ENCODE results near the gene FBLN5.

Gene FBLN5

DNA sequence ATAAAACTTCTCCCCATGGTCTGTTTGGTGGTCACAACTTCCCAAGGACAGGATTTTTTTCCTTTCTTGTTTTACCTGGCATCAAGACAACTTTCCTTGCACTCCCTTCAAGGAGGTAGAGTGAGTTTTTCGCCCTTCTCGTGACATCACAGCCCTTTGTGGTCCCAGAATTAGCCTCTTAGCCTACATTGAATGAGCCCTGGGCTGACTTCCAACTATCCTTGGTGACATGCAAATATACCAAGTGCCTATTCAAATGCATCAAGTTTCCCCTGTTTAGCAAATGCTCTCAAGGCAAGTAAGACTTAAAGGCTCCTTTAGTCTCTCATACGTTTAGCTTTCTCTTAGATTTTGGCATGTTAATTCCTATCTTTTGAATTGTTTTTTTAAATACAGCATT is 116.7 kb downstream of the FBLN5 start:
- ChIA-PET POLR2A (no interaction called here), CTCF (no interaction called here)
- DNase-seq (ENCODE audit: extremely low spot score) = no peak
- TF ChIP-seq, protein P1, sequence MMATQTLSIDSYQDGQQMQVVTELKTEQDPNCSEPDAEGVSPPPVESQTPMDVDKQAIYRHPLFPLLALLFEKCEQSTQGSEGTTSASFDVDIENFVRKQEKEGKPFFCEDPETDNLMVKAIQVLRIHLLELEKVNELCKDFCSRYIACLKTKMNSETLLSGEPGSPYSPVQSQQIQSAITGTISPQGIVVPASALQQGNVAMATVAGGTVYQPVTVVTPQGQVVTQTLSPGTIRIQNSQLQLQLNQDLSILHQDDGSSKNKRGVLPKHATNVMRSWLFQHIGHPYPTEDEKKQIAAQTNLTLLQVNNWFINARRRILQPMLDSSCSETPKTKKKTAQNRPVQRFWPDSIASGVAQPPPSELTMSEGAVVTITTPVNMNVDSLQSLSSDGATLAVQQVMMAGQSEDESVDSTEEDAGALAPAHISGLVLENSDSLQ (IDR thresholded peaks at IDR 0.05) = no peak
- TF ChIP-seq HDGF (IDR thresholded peaks at IDR 0.05; ENCODE audit: borderline replicate concordance) = no peak

DNA sequence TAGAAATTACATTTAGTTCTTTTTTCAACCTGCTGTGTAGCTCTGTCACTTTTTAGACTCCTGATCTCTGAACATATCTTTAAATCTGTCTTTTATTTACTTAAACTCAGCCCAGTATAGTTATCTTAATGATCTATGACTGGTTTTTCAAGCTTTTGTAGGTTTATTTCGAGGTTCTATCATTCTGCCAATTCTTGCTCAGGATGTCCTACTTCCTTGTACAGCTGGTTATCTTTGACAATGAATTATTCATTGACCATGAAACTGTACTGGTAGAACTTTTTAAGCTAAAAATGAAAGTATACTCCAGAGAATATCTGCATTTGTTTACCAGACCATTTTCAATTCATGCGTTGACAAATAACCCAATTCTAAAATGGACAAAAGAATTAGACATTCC is 118.0 kb downstream of the FBLN5 start:
- no peak for DNase-seq (ENCODE audit: extremely low spot score)
- TF ChIP-seq HDGF (IDR thresholded peaks at IDR 0.05; ENCODE audit: borderline replicate concordance) (no peak), L3MBTL2 (conservative IDR thresholded peaks at IDR 0.05) (no peak), SUZ12 (IDR thresholded peaks at IDR 0.05) (no peak), ARNT (IDR thresholded peaks at IDR 0.05) (no peak), FOXK2 (IDR thresholded peaks at IDR 0.05) (no peak)
- ChIA-PET POLR2A (no interaction called here), CTCF (no interaction called here)

DNA sequence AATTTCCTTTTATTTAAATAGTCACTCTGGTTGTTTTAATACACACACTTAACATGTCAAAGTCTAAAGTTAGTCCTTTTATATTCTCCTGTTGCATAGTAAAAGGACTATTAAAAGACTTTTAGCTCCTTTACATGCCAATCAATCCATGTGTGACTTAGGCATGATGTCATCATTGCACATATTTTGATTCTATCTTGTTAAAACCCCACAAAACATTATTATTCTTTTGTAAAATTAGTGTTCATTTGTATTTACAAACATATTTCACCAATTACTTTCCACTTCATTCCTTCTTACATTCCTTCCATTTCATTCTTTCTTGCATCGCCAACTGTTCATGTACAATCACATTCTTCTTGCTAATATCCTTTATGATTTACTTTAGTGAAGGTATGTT is 119.7 kb downstream of the FBLN5 start:
- ChIA-PET POLR2A (no interaction called here), CTCF (no interaction called here)
- no peak for DNase-seq (ENCODE audit: extremely low spot score)
- TF ChIP-seq FOXK2 (IDR thresholded peaks at IDR 0.05) (no peak), BHLHE40 (IDR thresholded peaks at IDR 0.05; ENCODE audit: borderline replicate concordance) (no peak), TARDBP (IDR thresholded peaks at IDR 0.05) (no peak), CTBP1 (IDR thresholded peaks at IDR 0.05; ENCODE audit: borderline replicate concordance) (no peak), ZNF384 (IDR thresholded peaks at IDR 0.05) (no peak), LEF1 (IDR thresholded peaks at IDR 0.05; ENCODE audit: borderline replicate concordance) (no peak), FOXM1 (IDR thresholded peaks at IDR 0.05; ENCODE audit: borderline replicate concordance) (no peak), NFRKB (IDR thresholded peaks at IDR 0.05) (no peak), L3MBTL2 (conservative IDR thresholded peaks at IDR 0.05) (no peak)
- TF ChIP-seq, protein P1 (IDR thresholded peaks at IDR 0.05) = no peak
